ENCODE data around the gene EXTL2. TPM values are rescaled to one million over a fixed set of nuclear protein-coding genes. Genes with fewer than 3 reads are reported as not detected.

Gene EXTL2
- total and polyA plus RNA-seq, 8 donors = 13.5 to 108 (median 89.9) TPM

GRCh38 chr1:100883963-100884362 is 10.7 kb downstream of the EXTL2 start:
- no peak for TF ChIP-seq CTCF (IDR thresholded peaks at IDR 0.05)
- Histone ChIP-seq H3K36me3 (no peaks in the 10 kb centered on the region), H3K9me3 (peaks cover 0 to under 1% of the 10 kb centered on the region in 2 donors), H3K4me1 (no peaks in the 10 kb centered on the region), H3K27me3 (no peaks in the 10 kb centered on the region), H3K4me3 (no peak overlapping the region), H3K27ac (no peak overlapping the region)
- DNase-seq (no peak), ATAC-seq (no peak)
- intact Hi-C loops (cut with DNase I) = no loop called here

GRCh38 chr1:100882698-100883097 is 11.9 kb downstream of the EXTL2 start:
- Histone ChIP-seq H3K36me3 (no peaks in the 10 kb centered on the region), H3K27me3 (no peaks in the 10 kb centered on the region), H3K4me1 (no peaks in the 10 kb centered on the region), H3K9me3 (no peaks in the 10 kb centered on the region), H3K27ac (no peak overlapping the region), H3K4me3 (no peak overlapping the region)
- intact Hi-C loops (cut with DNase I) = no loop called here
- peak; percentile 46 for ATAC-seq
- no peak for TF ChIP-seq CTCF (IDR thresholded peaks at IDR 0.05)
- no peak for DNase-seq

- H3K4me3 ChIP-seq = no peak overlapping the region
- intact Hi-C loops (cut with DNase I) = no loop called here
- H3K4me1 ChIP-seq = no peaks in the 10 kb centered on the region
- ATAC-seq (no peak), DNase-seq (no peak)
- no peak for TF ChIP-seq CTCF (IDR thresholded peaks at IDR 0.05)
- no peak overlapping the region for H3K27ac ChIP-seq
- H3K9me3 ChIP-seq = no peaks in the 10 kb centered on the region
- no peaks in the 10 kb centered on the region for H3K36me3 ChIP-seq
- no peaks in the 10 kb centered on the region for H3K27me3 ChIP-seq
These were observed 13.0 kb downstream of the EXTL2 start for GRCh38 chr1:100881687-100882086.

GRCh38 chr1:100879422-100879821 is 15.2 kb downstream of the EXTL2 start:
- Histone ChIP-seq H3K9me3 (no peaks in the 10 kb centered on the region), H3K4me1 (no peaks in the 10 kb centered on the region), H3K4me3 (no peak overlapping the region), H3K27me3 (no peaks in the 10 kb centered on the region), H3K27ac (no peak overlapping the region), H3K36me3 (no peaks in the 10 kb centered on the region)
- ATAC-seq (no peak), DNase-seq (no peak)
- TF ChIP-seq CTCF (IDR thresholded peaks at IDR 0.05) = no peak
- intact Hi-C loops (cut with DNase I) = no loop called here

- Histone ChIP-seq H3K4me1 (no peaks in the 10 kb centered on the region), H3K4me3 (no peak overlapping the region), H3K9me3 (no peaks in the 10 kb centered on the region), H3K27ac (no peak overlapping the region), H3K27me3 (no peaks in the 10 kb centered on the region), H3K36me3 (no peaks in the 10 kb centered on the region)
- no peak for ATAC-seq
- DNase-seq = no peak
- intact Hi-C loops (cut with DNase I) = no loop called here
- no peak for TF ChIP-seq CTCF (IDR thresholded peaks at IDR 0.05)
These were observed 18.4 kb downstream of the EXTL2 start for GRCh38 chr1:100876291-100876690.
